SU-DHL-6 (cell line): ENCODE results near the gene ARF6.

Experiments
- EZH2phosphoT487 ChIP-seq: fragments of 200-600 bp; sonication (generic), shearing (Covaris generic); conservative IDR thresholded peaks from 2 replicates; pipeline ENCODE4 v1.6.1; 2018; ENCODE audit warnings: mild to moderate bottlenecking, antibody characterized with exemption, low read length, moderate library complexity, mixed read lengths
- TF ChIP-seq, protein P1 (sequence below): fragments of 200-600 bp; sonication (generic); IDR thresholded peaks from one replicate; pipeline ENCODE4 v1.5.1; 2017; ENCODE audit warnings: antibody characterized with exemption, mild to moderate bottlenecking, low read length, moderate library complexity; ENCODE audit not compliant: insufficient read depth, poor library complexity, severe bottlenecking

DNA sequence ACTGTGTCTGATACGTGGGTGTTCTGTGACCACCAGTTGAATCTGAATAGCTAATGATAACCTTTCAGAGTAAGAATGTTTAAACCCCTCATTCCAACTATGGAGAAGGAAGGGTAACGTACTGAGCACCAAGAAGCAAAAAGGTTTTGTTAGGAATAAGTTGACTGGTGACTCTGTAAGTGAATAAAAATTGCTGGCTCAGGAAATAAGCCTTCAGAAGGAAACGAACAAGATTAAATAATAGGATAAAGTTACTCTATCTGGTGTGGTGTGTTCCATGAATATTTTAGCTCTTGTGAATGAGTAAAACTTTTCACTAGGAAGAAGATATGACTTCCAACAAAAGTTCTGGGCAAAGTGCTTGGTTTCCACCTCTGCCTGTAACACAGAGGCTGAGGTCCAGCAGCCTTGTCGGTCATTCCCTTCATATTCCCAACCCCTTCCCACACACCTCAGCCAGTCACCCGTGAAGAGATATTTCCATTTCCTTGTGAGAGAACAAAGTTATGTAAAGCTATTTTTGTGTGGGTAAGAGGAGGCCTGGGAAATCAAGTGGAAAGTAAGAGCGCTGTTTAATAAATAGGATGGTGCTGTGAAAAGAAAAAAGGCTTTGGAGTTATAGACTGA is 47.1 kb downstream of the ARF6 start:
- TF ChIP-seq, protein P1, sequence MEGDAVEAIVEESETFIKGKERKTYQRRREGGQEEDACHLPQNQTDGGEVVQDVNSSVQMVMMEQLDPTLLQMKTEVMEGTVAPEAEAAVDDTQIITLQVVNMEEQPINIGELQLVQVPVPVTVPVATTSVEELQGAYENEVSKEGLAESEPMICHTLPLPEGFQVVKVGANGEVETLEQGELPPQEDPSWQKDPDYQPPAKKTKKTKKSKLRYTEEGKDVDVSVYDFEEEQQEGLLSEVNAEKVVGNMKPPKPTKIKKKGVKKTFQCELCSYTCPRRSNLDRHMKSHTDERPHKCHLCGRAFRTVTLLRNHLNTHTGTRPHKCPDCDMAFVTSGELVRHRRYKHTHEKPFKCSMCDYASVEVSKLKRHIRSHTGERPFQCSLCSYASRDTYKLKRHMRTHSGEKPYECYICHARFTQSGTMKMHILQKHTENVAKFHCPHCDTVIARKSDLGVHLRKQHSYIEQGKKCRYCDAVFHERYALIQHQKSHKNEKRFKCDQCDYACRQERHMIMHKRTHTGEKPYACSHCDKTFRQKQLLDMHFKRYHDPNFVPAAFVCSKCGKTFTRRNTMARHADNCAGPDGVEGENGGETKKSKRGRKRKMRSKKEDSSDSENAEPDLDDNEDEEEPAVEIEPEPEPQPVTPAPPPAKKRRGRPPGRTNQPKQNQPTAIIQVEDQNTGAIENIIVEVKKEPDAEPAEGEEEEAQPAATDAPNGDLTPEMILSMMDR = no peak
- TF ChIP-seq EZH2phosphoT487 = no peak
